Effector CD4-positive, alpha-beta T cell (primary cell): Measurements from ENCODE around the gene GLIS1.

Experiments
- DNase-seq: peaks from one replicate; pipeline ENCODE4 v3.0.0-alpha.2; 2020

GLIS1 gene

DNA sequence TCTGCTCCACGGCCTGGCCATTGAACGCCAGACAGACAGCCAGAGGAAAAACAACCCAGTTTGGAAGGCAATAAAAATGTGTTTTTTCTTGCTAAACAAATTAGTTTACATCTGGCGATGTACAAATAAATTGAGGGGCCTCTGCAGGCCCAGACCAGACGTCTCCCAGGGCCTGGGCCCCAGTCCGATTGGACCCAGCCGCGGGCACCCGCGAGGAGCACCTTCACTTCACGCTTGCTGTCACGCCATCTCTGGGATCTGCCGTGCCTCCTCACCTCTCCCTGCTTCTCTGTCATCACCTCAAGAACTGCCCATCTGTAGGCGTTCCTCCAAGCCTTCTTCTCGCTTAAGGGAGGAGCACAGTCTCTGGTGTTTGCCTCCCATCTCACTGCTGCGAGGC lies 61.5 kb downstream of the GLIS1 start:
- no peak for DNase-seq

GRCh38 chr1:53672785-53673184 lies 66.2 kb downstream of the GLIS1 start:
- DNase-seq, result no peak

- no peak for DNase-seq
These were observed 66.7 kb downstream of the GLIS1 start for GRCh38 chr1:53672243-53672642.

- DNase-seq, result no peak
These were observed 69.3 kb downstream of the GLIS1 start for GRCh38 chr1:53669621-53670191.

DNA sequence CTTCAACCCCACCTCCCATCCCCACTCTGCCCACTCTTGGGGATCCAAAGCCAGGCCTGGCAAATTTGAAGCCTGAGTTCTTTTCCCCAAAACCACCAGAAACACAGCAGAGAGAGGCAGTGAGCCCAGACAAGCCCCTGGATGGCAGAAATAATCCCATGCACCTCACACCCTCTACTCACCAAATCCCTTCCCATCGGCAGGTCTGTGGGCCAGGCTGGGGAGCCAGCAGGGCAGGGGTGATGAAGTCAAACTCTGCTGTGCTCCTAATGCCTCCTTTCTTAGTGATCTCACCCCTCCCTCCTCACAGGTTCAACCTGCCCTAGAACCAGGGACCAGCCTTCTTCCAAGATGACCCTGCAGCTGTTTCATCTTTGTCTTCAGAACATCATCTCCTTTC lies 72.4 kb downstream of the GLIS1 start:
- no peak for DNase-seq

DNA sequence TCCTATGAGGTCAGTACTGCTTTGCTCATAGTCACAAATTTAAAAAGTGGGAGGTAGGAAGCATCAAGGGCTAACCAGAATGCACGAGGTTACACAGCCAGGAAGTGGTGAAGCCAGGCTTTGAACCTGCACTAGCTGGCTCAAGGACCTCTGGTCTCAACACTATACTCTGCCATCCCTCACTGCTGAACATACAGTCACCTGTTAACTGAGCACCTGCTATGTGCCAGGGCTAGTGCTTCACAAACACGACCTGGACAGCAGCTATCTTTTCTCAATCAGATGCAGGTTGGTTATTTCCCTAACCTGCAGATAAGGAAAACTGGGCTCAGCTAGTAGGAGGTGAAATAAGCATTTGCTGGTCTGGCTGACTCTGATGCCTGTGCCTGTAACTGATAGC lies 73.0 kb downstream of the GLIS1 start:
- no peak for DNase-seq

GRCh38 chr1:53663529-53664300 lies 75.2 kb downstream of the GLIS1 start:
- DNase-seq, result no peak

DNA sequence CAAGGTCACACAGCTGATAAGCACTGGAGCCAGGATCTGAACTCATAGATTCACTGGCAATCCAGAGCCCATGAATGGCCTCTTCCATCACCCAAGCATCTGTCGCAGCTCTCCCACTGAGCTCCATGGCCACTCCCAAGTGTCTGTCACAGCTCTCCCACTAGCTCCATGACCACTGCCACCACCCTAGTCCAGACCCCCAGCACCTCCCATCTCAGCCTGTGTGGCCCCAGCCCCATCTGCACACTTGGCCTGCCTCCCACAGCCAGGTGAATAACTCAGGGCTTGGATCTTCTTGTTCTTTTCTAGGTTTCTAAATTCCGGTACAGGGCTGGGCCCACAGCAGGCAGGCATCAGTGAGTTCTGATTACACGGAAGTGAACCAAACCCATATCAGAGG lies 76.0 kb downstream of the GLIS1 start:
- DNase-seq, result no peak

GRCh38 chr1:53662169-53662568 lies 76.8 kb downstream of the GLIS1 start:
- no peak for DNase-seq

GRCh38 chr1:53661496-53661895 lies 77.5 kb downstream of the GLIS1 start:
- no peak for DNase-seq

GRCh38 chr1:53660666-53661065 lies 78.3 kb downstream of the GLIS1 start:
- DNase-seq, result no peak

DNA sequence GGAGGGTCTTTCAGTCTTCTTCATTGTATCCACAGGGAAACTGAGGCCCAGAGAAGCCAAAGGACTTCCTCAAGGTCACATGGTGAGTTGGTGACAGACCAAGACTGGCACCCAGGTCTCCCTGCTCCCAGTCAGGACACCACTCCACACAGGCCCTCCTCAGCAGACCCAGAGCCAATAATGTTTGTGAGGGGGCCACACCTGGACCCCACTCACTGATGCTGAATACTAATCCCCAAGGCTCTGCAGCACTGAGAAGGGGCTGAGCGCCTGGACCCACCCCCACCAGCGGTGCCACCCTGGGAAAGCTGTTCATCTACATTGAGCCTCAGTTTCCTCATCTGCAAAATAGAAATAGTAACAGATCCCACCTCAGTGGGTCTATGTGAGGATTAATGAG lies 79.5 kb downstream of the GLIS1 start:
- DNase-seq, result no peak

- DNase-seq, result no peak
These were observed 80.3 kb downstream of the GLIS1 start for GRCh38 chr1:53658489-53659230.

DNA sequence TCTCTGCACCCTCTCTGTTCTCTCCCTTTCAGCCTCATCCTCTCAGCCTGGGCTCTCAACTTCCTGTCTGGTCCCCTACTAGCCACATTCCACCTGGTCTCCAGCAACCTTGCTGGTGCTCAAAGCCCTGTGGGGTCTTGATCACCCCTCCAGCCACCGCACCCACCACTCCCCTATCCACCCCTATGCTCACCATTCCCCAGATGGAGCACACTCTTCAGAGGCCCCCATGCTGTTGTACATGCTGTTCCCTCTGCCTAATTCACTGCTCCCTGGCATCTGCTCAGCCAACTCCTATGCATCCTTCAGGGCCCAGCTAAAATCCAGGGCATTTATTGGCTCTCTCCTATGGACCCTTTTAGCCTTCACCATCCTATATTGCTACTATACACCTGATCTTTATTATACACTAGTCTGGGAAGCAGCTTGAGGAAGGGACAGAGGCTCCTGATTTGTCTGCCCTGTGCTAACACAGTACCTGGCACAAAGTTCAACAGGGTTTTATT lies 81.0 kb downstream of the GLIS1 start:
- no peak for DNase-seq

- DNase-seq, result no peak
These were observed 81.5 kb downstream of the GLIS1 start for GRCh38 chr1:53657531-53657805.

DNA sequence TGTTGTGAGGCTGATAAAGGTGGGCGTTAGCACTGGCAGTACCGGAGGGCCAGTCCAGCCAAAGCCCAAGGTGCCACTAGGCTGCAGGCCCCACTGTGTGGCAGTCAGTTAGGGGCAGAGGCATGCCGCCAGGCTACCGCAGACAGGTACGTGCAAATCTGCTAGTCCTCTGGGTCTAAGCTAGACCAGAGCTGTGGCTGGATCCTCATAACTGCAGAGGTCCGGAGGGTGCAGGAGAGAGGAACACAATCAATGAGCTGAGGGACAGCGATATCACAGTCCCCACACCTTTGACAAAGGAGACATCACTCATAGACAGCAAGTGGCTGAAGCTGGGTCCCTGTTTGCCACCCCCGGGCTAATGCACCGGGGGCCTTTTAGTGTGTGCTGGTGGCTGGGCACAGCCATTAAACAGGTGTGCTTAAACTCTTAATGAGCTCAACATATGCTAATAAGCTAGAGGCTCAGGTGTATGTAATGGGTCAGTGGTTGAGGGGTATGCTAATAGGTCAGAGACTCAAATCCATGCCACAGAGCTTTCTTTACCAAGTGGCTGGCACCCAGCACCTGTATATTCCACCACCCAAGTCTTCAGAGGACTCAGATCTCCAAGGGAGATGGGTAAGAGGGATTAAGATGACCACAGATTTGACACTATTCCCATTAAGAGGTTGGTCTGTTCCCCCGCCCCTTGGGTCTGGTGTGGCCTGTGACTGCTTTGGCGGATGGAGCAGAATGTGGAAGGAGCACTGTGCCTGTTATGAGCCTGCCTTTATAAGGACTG lies 82.0 kb downstream of the GLIS1 start:
- no peak for DNase-seq

DNA sequence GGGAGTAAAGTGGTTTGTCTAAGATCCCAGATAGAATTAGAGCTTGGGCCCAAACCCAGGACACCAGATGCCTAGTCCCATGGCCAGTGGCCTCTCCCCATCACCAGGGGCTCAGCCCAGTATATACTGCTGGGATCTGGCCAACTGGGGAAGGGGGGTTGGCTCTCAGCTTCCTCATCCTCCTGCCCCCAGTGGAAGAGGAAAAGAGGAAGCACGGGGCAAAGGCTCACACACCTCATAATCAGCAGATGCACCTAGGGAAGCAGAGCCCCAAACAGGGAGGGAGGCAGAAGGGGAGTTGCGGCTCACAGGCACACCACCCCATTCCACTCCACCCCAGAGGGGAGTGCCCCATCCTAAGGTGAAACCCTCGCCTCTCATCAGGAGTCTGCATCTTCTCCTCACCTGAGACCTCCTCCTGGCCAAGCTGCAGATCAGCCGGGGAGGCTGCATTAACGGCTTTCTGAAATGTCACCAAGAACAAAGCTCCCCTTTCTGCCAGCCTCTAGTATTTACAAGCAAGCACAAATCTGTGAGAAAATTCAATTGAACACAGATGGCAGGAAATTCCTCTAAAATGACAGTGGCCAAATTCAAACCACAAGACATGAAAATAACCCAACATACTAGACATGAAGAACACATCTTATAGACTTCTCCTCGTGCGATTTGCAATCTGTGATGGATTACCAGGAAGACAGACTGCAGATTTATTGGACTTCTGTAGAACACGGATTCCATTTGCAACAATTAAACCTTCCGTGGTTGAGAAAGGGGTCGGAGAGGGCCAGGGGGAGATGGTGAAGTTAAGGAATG lies 82.8 kb downstream of the GLIS1 start:
- DNase-seq, result no peak

GRCh38 chr1:53654216-53655210 lies 84.5 kb downstream of the GLIS1 start:
- no peak for DNase-seq

DNA sequence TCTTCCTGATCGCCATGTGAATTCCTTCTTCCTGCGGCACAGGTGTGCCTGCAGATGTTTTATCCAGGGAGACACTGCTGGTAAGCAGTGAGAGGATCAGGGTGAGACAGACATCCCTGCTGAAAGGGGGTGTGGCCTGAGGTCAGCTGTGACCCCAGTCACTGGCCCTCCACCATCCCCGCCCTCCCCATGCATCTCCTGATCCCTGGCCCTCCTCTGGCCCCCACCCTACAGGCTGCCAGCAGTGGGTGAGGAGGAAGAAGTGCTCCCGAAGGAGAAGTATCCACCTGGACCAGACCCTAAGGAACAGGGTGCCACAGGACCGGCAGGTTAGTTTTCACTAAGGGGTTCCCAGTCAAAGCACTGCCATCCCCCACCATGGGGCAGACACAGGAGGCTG lies 85.3 kb downstream of the GLIS1 start:
- DNase-seq, result no peak

DNA sequence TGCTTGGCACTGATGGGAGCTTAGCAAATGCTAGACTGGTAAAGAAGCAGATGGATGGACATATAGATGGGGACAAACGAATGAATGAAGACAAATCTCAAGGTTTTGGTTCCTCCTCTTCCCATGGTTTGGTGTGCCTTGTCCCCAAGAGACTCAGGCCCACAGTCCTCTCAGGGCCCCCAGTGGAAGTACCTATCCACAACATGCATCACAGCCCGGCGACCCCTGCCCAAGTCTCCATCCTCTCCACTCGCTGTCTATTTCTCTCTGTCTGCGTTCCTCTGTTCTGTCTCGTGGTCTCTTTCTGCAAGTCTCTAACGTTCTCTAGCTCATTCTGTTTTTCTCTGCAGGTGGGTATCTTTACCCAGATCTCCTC lies 85.8 kb downstream of the GLIS1 start:
- DNase-seq, result no peak
